DLD1 (cell line): Measurements from ENCODE around the gene SERPINB10.
"Not testable (repeated sequence)": the region's sequence is repeated elsewhere in the genome, so short reads cannot be mapped to it uniquely, and the experiment has no call there.

Experiments
- in situ Hi-C: cut with HindIII; loops from 2 replicates; pipeline ENCODE4 v1.10.0; 2017; ENCODE audit warnings: low sequenced_read_pairs

Gene SERPINB10

DNA sequence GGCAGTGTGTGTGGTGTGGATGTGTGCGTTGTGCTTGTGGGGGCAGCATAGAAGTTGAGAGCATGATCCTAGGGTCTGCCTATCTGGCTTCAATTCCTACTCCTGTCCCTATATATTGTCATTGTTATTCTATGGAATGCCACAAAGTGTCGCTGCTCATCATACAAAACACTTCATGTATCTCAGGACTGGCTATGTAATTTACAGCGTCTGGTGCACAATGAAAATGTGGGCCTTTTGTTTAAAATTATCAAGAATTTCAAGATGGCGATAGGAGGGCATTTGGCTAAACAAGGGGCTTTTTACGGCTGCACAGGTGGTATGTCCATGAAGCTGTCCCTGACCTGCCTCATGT, 16.8 kb upstream of the SERPINB10 start:
- in situ Hi-C loops: no loop called here

DNA sequence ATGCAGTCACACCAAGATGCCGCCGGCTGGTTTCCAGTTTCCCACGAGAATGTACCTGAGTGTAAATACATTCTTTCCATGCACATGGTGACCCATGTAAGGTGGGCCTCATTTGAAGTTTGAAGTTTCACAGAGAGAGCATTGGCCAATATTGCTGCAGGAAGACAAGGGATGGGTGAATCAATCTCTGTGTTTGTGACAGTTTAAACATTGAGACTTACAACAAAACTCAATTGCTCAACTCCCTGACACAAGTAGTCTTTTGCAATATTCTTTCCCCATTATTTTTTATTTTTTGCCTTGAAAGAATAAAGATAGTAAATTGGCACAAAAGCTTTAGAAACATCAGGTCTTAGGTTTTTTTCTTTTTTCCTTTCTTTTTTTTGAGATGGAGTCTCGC, 15.2 kb upstream of the SERPINB10 start:
- in situ Hi-C loops: no loop called here

- in situ Hi-C loops: no loop called here
Measured at GRCh38 chr18:63894106-63894772, 13.5 kb upstream of the SERPINB10 start.

GRCh38 chr18:63895190-63895589, 12.6 kb upstream of the SERPINB10 start:
- in situ Hi-C loops: no loop called here

- in situ Hi-C loops: no loop called here
Measured at GRCh38 chr18:63897072-63897471, 10.7 kb upstream of the SERPINB10 start.

DNA sequence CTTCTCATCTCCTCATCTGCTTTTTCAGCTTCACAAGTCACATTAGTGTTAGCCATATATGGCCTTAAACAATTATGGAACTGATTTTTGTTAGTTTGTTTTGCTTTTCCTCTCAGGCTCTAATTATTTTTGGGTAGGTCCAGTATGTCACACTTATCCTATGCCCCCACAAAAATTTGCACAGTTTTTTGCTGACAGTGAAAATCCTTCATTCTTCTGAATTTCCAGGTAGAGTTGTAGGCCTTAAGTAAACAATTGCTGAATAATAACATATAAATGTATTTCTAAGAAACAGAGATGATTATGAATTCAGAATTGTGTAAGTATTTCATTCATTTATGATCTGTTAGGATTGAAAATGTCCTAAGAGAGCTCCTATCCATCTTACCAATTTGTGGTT, 8.6 kb upstream of the SERPINB10 start:
- in situ Hi-C loops: no loop called here

DNA sequence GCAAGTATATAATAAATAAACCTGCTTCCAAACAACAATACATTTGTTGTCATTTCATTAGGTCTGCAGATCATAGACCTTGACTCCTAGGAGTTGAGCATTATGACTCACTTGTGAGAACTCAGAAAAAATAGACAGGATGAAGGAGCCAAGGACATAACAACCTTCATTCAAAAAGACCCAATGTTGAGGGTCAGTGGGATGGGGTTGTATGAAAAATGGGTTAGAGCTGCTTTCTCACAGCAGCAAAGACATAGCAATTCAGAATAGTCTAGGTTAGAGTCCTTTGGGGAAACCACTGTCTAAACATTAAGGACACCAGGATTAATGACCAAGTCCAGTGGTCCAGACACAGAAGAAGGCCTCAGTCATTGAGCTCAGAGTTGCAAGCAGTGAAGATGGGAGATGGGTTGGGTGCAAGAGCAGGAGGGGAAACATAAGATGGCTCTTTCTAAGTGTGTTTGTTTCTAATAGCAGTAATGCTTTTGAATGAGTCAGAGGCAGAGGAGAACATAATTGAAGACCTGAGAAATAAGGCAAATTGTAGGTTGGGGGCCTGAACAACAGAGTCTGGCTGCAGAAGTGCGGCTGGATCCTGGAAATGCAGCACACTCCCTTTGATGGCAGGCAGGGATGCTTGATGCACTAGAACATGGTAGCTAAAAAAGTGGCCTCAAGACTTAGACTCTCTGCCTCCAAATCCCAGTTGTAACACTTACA, 3.7 kb upstream of the SERPINB10 start:
- in situ Hi-C loops: no loop called here

DNA sequence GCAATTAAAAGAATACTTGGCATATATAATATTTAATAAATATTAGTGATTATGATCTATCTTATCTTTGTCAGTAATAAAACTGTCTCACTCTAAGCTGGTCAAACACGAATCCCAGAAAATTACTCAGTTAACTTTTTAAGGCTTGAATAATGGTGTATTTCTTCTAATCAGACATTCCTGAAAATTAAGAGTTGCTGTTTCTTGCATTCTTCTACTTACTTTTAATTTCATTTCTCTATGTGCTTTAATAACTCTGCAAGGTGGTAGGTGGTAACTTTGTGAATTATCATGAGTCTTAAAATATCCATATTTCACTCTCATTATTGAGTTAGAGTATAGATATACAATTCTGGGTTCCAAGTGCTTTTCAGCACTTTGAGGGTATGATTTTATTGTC, 3.1 kb upstream of the SERPINB10 start:
- in situ Hi-C loops: no loop called here

- in situ Hi-C loops: no loop called here
Measured at GRCh38 chr18:63905361-63905760, 2.4 kb upstream of the SERPINB10 start.

DNA sequence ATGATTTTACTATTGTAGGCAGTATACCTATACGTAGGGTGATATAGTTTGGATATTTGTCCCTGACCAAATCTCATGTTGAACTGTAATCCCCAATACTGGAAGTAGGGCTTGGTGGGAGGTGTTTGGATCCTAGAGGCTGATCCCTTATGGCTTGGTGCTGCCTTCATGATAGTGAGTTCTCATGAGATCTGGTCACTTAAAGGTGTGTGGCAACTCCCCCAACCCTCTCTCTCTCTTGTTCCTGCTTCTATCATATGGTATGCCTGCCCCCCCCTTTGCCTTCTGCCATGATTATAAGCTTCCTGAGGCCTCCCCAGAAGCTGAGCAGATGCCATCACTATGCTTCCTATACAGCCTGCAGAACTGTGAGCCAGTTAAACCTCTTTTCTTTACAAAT, 1.7 kb upstream of the SERPINB10 start:
- in situ Hi-C loops: no loop called here

GRCh38 chr18:63908858-63909257, 1.1 kb downstream of the SERPINB10 start:
- in situ Hi-C loops: no loop called here

DNA sequence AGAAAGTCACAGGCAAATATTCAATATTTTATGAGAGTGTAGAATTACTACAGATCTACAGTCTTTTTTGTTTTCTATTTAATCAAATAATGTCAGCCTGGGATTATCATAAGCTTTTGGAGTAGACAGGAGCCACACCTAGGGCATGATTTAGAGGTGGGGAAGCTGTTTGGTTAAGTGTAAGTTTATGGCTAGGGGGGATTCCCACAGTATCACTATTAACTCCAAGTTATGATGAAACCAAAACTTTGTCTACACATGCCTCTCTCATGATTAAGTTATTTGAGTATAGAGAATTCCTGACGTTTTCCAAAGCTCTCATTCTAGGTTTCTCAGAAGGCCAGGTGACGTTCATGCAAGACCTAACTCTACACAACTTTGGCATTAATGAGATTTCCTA, 2.1 kb downstream of the SERPINB10 start:
- in situ Hi-C loops: no loop called here

GRCh38 chr18:63917817-63918216, 10.1 kb downstream of the SERPINB10 start:
- in situ Hi-C loops: no loop called here

GRCh38 chr18:63922049-63922448, 14.3 kb downstream of the SERPINB10 start:
- in situ Hi-C loops: no loop called here

DNA sequence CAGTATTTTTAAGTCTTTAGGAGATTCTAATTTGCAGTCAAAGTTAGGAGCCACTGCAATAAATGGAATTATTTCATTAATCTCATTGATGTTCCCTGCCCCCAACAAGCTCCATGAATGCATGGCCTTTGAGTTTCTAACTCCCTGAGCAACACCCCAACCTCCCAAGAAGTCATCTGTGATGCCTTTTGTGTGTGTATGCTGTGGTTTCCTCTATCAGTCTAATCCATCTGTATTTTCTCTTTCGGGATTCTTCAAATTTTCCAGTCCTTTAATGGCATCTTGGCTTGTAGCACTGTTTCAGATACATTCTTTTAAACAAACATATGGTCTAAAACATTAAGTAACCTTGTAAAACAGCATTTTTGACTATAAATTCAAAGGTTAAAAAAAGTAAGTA, 16.8 kb downstream of the SERPINB10 start:
- in situ Hi-C loops: no loop called here

GRCh38 chr18:63928331-63928730, 20.6 kb downstream of the SERPINB10 start:
- in situ Hi-C loops: no loop called here

DNA sequence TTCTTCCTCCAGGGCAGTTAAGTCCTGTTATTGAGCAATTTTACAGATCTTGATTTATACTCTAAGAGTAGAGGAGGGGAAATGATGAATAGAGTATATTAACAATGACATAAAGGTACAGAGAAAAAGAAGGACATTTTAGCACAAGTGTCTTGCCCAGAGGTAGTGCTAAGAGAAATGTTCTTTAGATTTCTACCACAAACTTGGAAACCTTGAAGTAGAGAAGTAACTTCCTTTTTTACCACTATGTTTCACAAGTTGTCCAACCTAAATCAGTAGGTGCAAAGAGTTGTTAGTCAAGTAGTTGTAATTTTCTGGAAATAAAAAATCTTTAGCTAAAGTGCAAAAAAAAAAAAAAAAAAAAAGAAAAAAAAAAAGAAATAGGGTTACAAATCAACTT, 21.6 kb downstream of the SERPINB10 start:
- in situ Hi-C loops: not testable (repeated sequence)

GRCh38 chr18:63930773-63931354, 23.1 kb downstream of the SERPINB10 start:
- in situ Hi-C loops: no loop called here

DNA sequence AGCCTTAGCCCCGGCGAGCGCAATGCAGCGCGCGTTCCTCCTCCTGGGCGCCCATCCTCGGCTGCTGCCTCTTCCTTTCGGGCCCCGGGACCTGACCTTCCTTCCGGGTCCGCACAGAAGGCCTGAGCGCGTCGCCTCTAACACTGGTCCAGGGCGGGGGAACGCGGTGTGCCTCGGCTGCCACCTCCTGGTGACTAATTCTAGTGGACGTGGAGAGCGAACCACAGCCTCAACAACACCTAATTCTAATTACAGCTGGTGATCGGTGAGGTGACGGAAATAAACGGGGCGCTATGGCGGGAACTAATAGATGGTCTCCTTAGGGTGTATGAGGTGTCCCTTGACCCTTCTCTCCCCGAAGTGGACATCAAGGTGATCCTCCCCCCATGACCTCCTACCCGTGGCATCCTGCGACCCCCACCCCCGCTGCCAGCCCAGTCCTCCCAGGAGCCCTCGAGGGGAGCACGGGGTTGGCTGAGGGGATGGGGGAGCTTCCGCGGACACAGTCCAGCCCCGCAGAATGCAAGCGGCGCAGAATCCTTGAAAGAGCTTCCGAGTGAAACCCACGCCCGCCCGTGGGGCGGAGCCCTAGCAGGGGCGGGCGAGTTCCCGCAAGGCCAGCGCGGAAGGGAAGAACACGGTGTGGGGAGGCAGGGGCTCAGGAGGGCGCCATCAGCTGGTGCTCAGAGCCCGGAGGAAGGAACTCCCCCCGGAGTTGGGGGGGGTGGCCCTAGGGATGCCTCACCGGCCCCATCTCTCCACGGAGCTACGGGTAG, 28.6 kb downstream of the SERPINB10 start:
- in situ Hi-C loops: no loop called here

DNA sequence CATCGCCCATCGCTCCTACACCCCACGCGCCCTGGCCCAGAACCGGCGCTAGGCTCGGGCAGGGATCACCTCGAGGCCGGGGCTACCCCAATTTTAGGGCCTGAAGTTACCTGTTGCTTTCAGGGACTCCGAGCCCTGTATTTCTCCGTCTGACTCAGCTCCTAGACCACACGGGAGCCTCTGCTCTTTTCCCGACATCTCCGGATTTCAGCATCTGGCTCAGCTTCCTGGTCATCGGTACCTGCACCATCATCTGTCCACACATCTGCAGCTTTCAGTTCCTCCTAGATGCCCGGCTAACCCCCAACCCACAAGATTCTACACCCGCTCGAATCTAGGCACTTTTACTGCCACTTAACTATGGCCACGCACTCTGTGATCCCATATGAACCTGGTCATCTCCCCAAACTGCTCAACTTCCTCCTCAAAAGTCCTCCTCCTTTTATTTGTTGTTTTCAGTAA, 29.2 kb downstream of the SERPINB10 start:
- in situ Hi-C loops: no loop called here

GRCh38 chr18:63940008-63940407, 32.2 kb downstream of the SERPINB10 start:
- in situ Hi-C loops: no loop called here
